ENCODE measurements around the gene TMEM95. TPM values are rescaled to one million over a fixed set of nuclear protein-coding genes. Genes with fewer than 3 reads are reported as not detected.
A peak's percentile ranks its signal among the peaks of the same experiment; 100 is the strongest.

The TMEM95 gene
- total and polyA plus RNA-seq, 10 of the 15 experiments (the other 5 are each of a cell fraction or from before 2014, with no cell fraction given) = 0.05 to 0.28 TPM; not detected in 8

- TF ChIP-seq ZNF687 (IDR thresholded peaks at IDR 0.05) (peak; percentile 73), MLLT1 (IDR thresholded peaks at IDR 0.05) (peak; percentile 85), EGR1 (IDR thresholded peaks at IDR 0.05; ENCODE audit: borderline replicate concordance in 1 of 2, low read depth in 2 of 2, low read length in 2 of 2) (0 out of 3 replicates have a peak, but pooled peaks of 1 of the 2 experiments have one; percentile 3), POU2F2 (IDR thresholded peaks at IDR 0.05; ENCODE audit: borderline replicate concordance, low read depth, low read length) (0 out of 3 replicates have a peak, but pooled peaks have one; percentile 27), ZNF384 (IDR thresholded peaks at IDR 0.05; ENCODE audit: borderline replicate concordance, low read depth, low read length) (0 out of 2 replicates have a peak, but pooled peaks have one; percentile 3), E2F8 (IDR thresholded peaks at IDR 0.05; ENCODE audit: low read depth, partially characterized antibody) (no peak), IRF5 (IDR thresholded peaks at IDR 0.05; ENCODE audit: borderline replicate concordance) (no peak), ZBTB40 (IDR thresholded peaks at IDR 0.05; ENCODE audit: borderline replicate concordance) (peak; percentile 29; the same call in 1 of the 2 replicates), FOXM1 (IDR thresholded peaks at IDR 0.05; ENCODE audit: low read depth, low read length) (no peak), RELA (IDR thresholded peaks at IDR 0.05; ENCODE audit: borderline replicate concordance, partially characterized antibody) (no peak)
Observed at GRCh38 chr17:7336240-7337175, 18.4 kb upstream of the TMEM95 start, which contains the start of gene ACAP1 (continued).

Measured in GM12878 (cell line).